Endothelial cell of umbilical vein (primary cell): Measurements from ENCODE around the gene SMS. TPM values are rescaled to one million over a fixed set of nuclear protein-coding genes. Genes with fewer than 3 reads are reported as not detected.

ENCODE experiments used
- BruUV-seq: library from RNA; stranded (reverse); fragments of 400-500 nt; replicated peaks from 2 replicates; lab custom pipeline; 2021; lab: Mats Ljungman, UMichigan
- CTCF ChIA-PET: fragments of 300-600, 350-600 bp; sonication (Branson Sonifier 250); formaldehyde crosslinking; loops from one replicate; lab custom pipeline; 2021; ENCODE audit warnings: antibody characterized with exemption, inconsistent platforms; lab: Charles Lee
- POLR2A ChIA-PET: fragments of 300-600, 350-600 bp; sonication (Branson Sonifier 250); formaldehyde crosslinking; loops from one replicate; lab custom pipeline; 2021; ENCODE audit warnings: antibody characterized with exemption, inconsistent platforms; lab: Charles Lee
- DNase-seq: peaks from one replicate; pipeline ENCODE4 v3.0.0-alpha.2; 2011; ENCODE audit warnings: low read depth, low spot score
- FAIRE-seq: peaks from 2 replicates; lab custom pipeline; 2011; peaks lifted over from hg19 to GRCh38; lab: Jason Lieb, UNC
- H2AFZ ChIP-seq: 2 replicates; pipeline ENCODE4 v1.6.0; 2012; ENCODE audit warnings: low read depth, low read length, control low read depth, inconsistent platforms
- H3K27ac ChIP-seq: 2 replicates; pipeline ENCODE4 v1.5.1; 2011; ENCODE audit warnings: low read depth, mild to moderate bottlenecking, control low read depth, low read length, moderate library complexity; ENCODE audit not compliant: insufficient read depth
- H3K27me3 ChIP-seq, 2 experiments: 2 replicates each; pipeline versions ENCODE4 v1.6.0 to v1.6.1; 2011; ENCODE audit warnings: low read length in 2 of 2, mixed read lengths in 1 of 2; ENCODE audit not compliant: control insufficient read depth in 2 of 2, insufficient read depth in 2 of 2
- H3K36me3 ChIP-seq, 2 experiments: 2 replicates in 1 of 2; 3 replicates in 1 of 2; pipeline ENCODE4 v1.5.1; 2011; ENCODE audit warnings: low read length in 2 of 2, mild to moderate bottlenecking in 1 of 2, moderate library complexity in 1 of 2; ENCODE audit not compliant: control insufficient read depth in 2 of 2, insufficient read depth in 2 of 2; ENCODE audit errors: extremely low read depth in 1 of 2
- H3K4me1 ChIP-seq: 3 replicates; pipeline ENCODE4 v1.5.1; 2011; ENCODE audit warnings: mild to moderate bottlenecking, low read length; ENCODE audit not compliant: control insufficient read depth, insufficient read depth; ENCODE audit errors: extremely low read depth
- H3K4me2 ChIP-seq: 2 replicates; pipeline ENCODE4 v1.6.1; 2011; ENCODE audit warnings: low read length, control low read depth, mixed read lengths; ENCODE audit not compliant: insufficient read depth
- H3K4me3 ChIP-seq, 3 experiments: fragments of 200-600 bp in 1 of 3; sonication (generic), shearing (Covaris generic) in 1 of 3; replicated peaks in 1 of 3; 2 replicates each; pipeline ENCODE4 v1.5.1; 2011 to 2016; ENCODE audit warnings: control low read depth in 3 of 3, low read length in 3 of 3, mild to moderate bottlenecking in 2 of 3, inconsistent platforms in 1 of 3, low read depth in 1 of 3, moderate library complexity in 1 of 3; ENCODE audit not compliant: insufficient read depth in 1 of 3
- H3K79me2 ChIP-seq: 2 replicates; pipeline ENCODE4 v1.6.0; 2012; ENCODE audit warnings: low read length, inconsistent platforms; ENCODE audit not compliant: control insufficient read depth, insufficient read depth
- H3K9ac ChIP-seq: replicated peaks from 2 replicates; pipeline ENCODE3; 2011; ENCODE audit warnings: low read length, control low read depth; ENCODE audit not compliant: insufficient read depth; ENCODE audit errors: extremely low read depth
- H3K9me1 ChIP-seq: replicated peaks from 3 replicates; pipeline ENCODE4 v1.6.0; 2011; ENCODE audit warnings: mild to moderate bottlenecking, low read length; ENCODE audit not compliant: control insufficient read depth, insufficient read depth; ENCODE audit errors: extremely low read depth
- H3K9me3 ChIP-seq: replicated peaks from 2 replicates; pipeline ENCODE4 v1.5.1; 2012; ENCODE audit warnings: low read length, inconsistent platforms; ENCODE audit not compliant: control insufficient read depth, insufficient read depth
- H4K20me1 ChIP-seq: replicated peaks from 2 replicates; pipeline ENCODE3; 2011; ENCODE audit warnings: mild to moderate bottlenecking, low read length; ENCODE audit not compliant: control insufficient read depth, insufficient read depth; ENCODE audit errors: extremely low read depth
- CTCF ChIP-seq, 2 donors: IDR thresholded peaks; 1 replicate in 1 of 2; 2 replicates in 1 of 2; pipeline ENCODE4 v1.5.1; 2011; ENCODE audit warnings: low read length in 2 of 2, mild to moderate bottlenecking in 2 of 2, moderate library complexity in 2 of 2, control low read depth in 1 of 2, inconsistent platforms in 1 of 2, low read depth in 1 of 2; ENCODE audit not compliant: insufficient read depth in 1 of 2; ENCODE audit errors: extremely low read depth in 1 of 2
- EZH2 ChIP-seq: IDR thresholded peaks from 2 replicates; pipeline ENCODE4 v1.6.1; 2012; ENCODE audit warnings: borderline replicate concordance, low read depth, mild to moderate bottlenecking, moderate library complexity, low read length, inconsistent platforms; ENCODE audit not compliant: severe bottlenecking
- FOS ChIP-seq: IDR thresholded peaks from 2 replicates; pipeline ENCODE4 v1.6.1; 2011; ENCODE audit warnings: mild to moderate bottlenecking, low read length, moderate library complexity, borderline replicate concordance; ENCODE audit not compliant: insufficient read depth
- GATA2 ChIP-seq: IDR thresholded peaks from 2 replicates; pipeline ENCODE4 v1.7.0; 2011; ENCODE audit warnings: low read depth, mild to moderate bottlenecking, moderate library complexity, mixed read lengths, low read length; ENCODE audit not compliant: insufficient read length, insufficient read depth
- JUN ChIP-seq: IDR thresholded peaks from 2 replicates; pipeline ENCODE4 v1.6.1; 2011; ENCODE audit warnings: borderline replicate concordance, low read depth; ENCODE audit not compliant: insufficient read length, insufficient read depth
- MAX ChIP-seq: IDR thresholded peaks from 2 replicates; pipeline ENCODE4 v1.6.1; 2011; ENCODE audit not compliant: insufficient read depth, insufficient read length
- MYC ChIP-seq: IDR thresholded peaks from one replicate; pipeline ENCODE4 v1.6.1; 2011; ENCODE audit warnings: mild to moderate bottlenecking, low read depth, low read length
- POLR2A ChIP-seq: IDR thresholded peaks from 2 replicates; pipeline ENCODE4 v1.6.1; 2012; ENCODE audit warnings: low read depth, mild to moderate bottlenecking, control low read depth, low read length
- POLR2AphosphoS5 ChIP-seq: IDR thresholded peaks from 2 replicates; pipeline ENCODE4 v1.6.1; 2012; ENCODE audit warnings: low read depth, mild to moderate bottlenecking, control low read depth, low read length, moderate library complexity; ENCODE audit not compliant: insufficient read depth
- dilution Hi-C: fragments of 300-500 bp; cut with MboI; formaldehyde crosslinking; loops from one replicate; pipeline ENCODE4 v1.15.0; 2019; ENCODE audit warnings: low sequenced_read_pairs; ENCODE audit not compliant: extremely low pct_ligation_motif_present
- intact Hi-C: fragments of 100-400 bp; cut with micrococcal nuclease; formaldehyde crosslinking; loops from one replicate; pipeline ENCODE4 v1.10.0; 2022
- polyA plus RNA-seq, 4 experiments: library from polyadenylated mRNA; depleted of rRNA in 3 of 4; stranded (reverse) in 3 of 4; unstranded in 1 of 4; fragments of >200 nt; gene quantifications; 2 replicates each; pipeline versions ENCODE4 v1.2.1 to v1.2.3, GENCODE V29; 2011 to 2012; ENCODE audit warnings: missing spikeins in 1 of 4
- total RNA-seq: library from RNA; stranded (reverse); gene quantifications from 2 replicates; pipeline ENCODE4 v1.2.3, GENCODE V29; 2021

Gene SMS
- total and polyA plus RNA-seq, 2 donors (not counting 3 experiments of a cell fraction or from before 2014, with no cell fraction given): 57.1 to 173 TPM

DNA sequence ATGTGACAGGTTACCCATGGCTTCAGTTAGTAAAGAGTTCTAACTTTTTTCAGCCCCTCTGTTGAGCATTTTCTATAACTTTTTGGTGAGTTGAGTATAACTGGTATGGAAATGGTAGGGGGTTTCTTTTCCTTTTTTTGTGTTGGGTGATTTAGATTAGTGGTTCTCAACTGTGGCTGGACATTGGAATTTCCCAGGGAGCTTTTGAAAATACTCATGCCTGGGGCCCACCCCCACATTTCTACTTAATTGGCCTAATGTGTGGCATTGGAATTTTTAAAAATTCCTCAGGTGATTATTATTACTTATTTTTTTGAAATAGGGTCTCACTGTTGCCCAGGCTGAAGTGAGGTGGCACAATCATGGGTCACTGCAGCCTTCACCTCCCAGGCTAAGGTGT is 21.9 kb downstream of the SMS start:
- Histone ChIP-seq H3K9me1 (no peaks in the 10 kb centered on the region), H4K20me1 (no peaks in the 10 kb centered on the region), H3K36me3 (no peaks in the 10 kb centered on the region), H3K4me2 (no peak overlapping the region), H3K27me3 (no peaks in the 10 kb centered on the region), H3K9ac (no peak overlapping the region), H3K4me3 (no peak overlapping the region), H3K9me3 (no peaks in the 10 kb centered on the region), H3K79me2 (peaks cover 96% of the 10 kb centered on the region), H3K4me1 (no peaks in the 10 kb centered on the region), H3K27ac (no peak overlapping the region), H2AFZ (no peak overlapping the region)
- CTCF ChIA-PET: no interaction called here
- intact Hi-C loops: no loop called here
- TF ChIP-seq POLR2A: no peak
- TF ChIP-seq CTCF (IDR thresholded peaks at IDR 0.05; ENCODE audit: extremely low read depth in 1 of 2, insufficient read depth in 1 of 2, low read depth in 1 of 2, low read length in 2 of 2): no peak
- TF ChIP-seq GATA2: no peak
- no peak for TF ChIP-seq EZH2
- TF ChIP-seq JUN: no peak
- TF ChIP-seq MYC: no peak
- TF ChIP-seq POLR2AphosphoS5: no peak
- TF ChIP-seq MAX: no peak
- TF ChIP-seq FOS: no peak
- FAIRE-seq (no peak), DNase-seq (no peak)
- POLR2A ChIA-PET: no interaction called here
- no TSS peak for BruUV-seq
- dilution Hi-C loops: no loop called here
